Activated naive CD4-positive, alpha-beta T cell treated with Interleukin-2 at 50 U/mL for 16 hours (primary cell): ENCODE results near the gene EMID1.
"Not testable (repeated sequence)": the region's sequence is repeated elsewhere in the genome, so short reads cannot be mapped to it uniquely, and the experiment has no call there.

Experiments
- DNase-seq: peaks from one replicate; pipeline ENCODE4 v3.0.0-alpha.2; 2020

The EMID1 gene

GRCh38 chr22:29211466-29211865 is 5.8 kb downstream of the EMID1 start:
- DNase-seq, result no peak

- no peak for DNase-seq
Observed at GRCh38 chr22:29212743-29213142, 7.0 kb downstream of the EMID1 start.

DNA sequence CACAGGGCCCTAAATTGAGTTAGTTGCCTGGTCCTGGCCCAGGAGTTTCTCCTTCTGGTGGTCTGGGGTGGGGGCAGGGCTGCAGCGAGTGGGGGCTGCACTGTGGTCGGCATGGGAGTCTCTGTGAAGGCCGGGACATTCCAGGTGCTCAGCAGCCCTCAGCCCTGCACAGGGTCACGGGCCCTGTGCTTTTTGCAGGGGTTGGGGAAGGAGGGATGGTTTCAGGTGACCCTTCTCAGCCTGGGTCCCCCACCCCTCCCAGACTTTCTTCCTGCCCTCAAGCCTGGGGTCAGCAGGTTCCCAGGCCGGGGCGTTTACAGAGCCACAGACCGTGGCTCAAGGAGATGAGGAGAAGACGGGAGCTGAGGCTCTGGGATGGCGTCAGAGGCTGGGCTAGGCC is 7.8 kb downstream of the EMID1 start:
- DNase-seq, result no peak

GRCh38 chr22:29214232-29214631 is 8.5 kb downstream of the EMID1 start:
- DNase-seq, result no peak

DNA sequence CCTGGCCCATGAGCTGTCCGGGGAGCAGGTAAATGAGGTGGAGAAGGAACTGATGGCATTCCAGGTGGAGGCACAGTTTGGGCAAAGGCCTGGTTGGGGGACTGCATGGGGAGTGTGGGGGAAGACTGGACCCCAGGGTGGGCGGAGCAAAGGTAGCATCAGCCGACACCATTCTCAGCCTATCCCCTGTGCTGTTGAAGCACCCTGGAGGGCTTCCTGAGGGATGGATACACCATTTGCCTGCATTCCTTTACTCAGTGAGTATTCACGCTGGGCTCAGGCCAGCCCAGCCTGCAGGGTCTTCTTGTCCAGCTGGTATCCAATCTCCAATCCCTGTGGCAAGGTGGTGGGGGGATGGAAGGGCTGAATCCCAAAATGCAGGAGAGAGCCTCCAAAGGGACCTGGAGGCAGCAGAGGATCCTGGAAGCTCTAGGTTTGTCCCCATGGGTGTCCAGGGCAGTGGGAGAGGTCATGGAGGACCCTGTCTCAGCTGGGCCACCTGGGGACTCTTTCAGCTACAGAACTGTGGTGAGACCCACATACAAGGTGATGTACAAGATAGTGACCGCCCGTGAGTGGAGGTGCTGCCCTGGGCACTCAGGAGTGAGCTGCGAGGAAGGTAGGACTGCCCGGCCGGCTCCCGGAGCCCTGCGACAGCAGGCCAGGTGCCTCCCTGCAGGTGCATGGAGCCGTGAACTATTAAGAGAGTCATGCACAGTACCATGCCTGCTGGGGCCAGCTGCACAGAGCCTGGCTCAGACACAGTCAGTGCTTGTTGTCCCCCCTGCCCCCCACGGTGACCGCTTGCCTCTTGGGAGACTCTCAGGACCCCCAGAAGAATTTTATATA is 9.5 kb downstream of the EMID1 start:
- DNase-seq, result no peak

- no peak for DNase-seq
Observed at GRCh38 chr22:29216011-29216872, 10.5 kb downstream of the EMID1 start.

GRCh38 chr22:29216873-29217666 is 11.4 kb downstream of the EMID1 start:
- DNase-seq, result no peak

- DNase-seq, result no peak
Observed at GRCh38 chr22:29217827-29218757, 12.4 kb downstream of the EMID1 start.

- DNase-seq, result no peak
Observed at GRCh38 chr22:29218758-29219408, 13.2 kb downstream of the EMID1 start.

DNA sequence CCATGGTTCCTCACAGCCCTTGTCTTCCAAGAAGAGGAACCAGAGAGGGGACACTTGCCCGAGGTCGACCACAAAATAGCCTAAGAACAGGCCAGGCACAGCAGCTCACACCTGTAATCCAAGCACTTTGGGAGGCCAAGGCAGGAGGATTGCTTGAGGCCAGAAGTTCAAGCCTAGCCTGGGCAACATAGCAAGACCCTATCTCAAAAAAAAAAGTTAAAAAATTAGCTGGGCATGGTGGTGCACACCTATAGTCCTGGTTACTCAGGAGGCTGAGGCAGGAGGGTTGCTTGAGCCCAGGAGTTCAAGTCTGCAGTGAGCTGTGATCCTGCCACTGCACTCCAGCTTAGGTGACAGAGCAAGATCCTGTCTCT is 13.7 kb downstream of the EMID1 start:
- not testable (repeated sequence) for DNase-seq

GRCh38 chr22:29219881-29220670 is 14.4 kb downstream of the EMID1 start:
- DNase-seq, result no peak

GRCh38 chr22:29224121-29224858 is 18.6 kb downstream of the EMID1 start:
- no peak for DNase-seq

- no peak for DNase-seq
Observed at GRCh38 chr22:29224859-29225410, 19.2 kb downstream of the EMID1 start.

DNA sequence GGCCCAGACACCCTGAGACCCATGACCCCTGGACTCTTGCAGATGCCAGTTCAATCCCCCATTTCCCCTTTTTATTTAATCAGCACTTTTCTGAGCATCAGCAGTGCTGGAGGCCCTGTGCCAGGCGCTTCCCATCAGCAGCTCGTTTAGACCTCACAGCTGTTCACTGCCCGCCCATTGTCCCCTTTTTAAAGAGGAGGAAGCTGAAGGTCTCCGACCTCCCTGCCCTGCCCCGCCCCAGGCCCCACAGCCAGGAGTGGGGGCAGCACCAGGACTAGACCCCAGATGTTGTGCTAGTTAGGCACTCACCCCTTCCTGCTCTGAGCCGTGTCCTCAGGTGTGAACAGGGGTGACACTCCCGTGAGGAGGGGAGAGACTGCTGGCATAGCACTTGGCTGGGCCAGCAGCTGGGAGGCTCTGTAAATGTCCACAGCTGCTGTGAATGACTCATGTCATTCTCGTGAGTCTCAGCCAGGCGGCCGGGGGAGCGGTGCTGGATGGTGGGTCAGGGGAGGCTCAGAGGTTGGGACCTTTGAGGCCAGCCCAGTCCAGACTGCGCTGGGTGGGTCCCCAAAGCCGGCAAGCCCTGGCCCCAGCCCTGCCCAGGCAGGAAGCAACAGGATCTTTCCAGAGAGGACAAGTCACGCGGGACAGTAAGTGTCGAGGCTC is 19.9 kb downstream of the EMID1 start:
- DNase-seq, result no peak

DNA sequence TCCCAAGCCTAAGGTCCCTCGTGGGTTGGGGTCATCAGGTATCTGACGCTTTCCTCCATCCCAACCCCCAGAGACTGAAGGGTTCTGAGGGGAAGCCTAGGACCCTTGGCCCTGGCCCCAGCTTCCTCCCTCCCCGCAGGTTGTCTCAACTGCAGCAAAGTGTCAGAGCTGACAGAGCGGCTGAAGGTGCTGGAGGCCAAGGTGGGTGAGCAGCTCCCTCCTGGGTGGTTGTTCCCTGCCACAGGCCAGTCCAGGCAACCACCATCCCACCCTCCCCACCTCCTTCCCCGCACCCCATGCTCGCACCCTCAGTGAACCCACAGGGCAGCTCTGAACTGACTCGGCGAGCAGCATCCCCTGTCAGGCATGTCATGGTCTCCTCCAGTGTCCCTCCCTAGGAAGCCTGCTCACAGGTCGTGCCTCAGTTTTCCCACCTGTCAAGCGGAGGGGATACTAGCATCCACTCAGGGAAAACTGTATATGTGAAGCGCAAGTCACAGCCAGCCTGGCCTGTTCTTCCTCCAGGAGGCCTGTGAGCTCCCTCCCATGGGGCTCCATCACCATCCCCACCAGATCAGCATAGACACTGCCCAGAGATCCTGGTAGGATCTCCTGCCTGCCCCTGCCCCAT is 20.8 kb downstream of the EMID1 start:
- DNase-seq, result no peak

- DNase-seq, result no peak
Observed at GRCh38 chr22:29230972-29231875, 25.5 kb downstream of the EMID1 start.
